OCI-LY7 (cell line): ENCODE results near the gene CASK.

Experiments
- EZH2phosphoT487 ChIP-seq: fragments of 200-600 bp; sonication (generic); IDR thresholded peaks from 2 replicates; pipeline ENCODE4 v1.6.1; 2018; ENCODE audit warnings: low read depth, borderline replicate concordance, mild to moderate bottlenecking, mixed run types, antibody characterized with exemption, low read length, moderate library complexity, mixed read lengths
- TF ChIP-seq, protein P1 (sequence below): fragments of 200-600 bp; sonication (generic); conservative IDR thresholded peaks from 2 replicates; pipeline ENCODE4 v1.5.1; 2014; ENCODE audit warnings: mild to moderate bottlenecking, antibody characterized with exemption, low read length, moderate library complexity, mixed read lengths

DNA sequence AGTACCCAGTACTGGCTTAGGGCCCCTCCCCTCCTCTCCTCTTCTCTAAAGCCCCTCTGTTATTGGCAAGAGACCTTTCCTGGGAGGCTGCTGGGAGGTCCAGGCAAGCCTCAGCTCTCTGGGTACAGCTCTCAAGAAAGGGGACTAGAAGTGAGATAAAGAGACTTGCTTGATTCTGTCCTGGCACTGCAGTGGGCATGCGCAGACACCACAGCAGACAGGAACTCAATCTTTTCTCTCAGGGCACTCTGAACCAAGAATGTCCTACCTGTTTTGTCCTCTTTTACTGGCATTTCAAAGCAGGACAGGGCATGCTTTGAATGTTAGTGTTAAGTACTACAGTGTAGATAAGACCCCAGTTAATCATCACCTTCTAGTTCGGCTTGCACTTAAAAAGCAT lies 401.3 kb downstream of the CASK start:
- TF ChIP-seq, protein P1, sequence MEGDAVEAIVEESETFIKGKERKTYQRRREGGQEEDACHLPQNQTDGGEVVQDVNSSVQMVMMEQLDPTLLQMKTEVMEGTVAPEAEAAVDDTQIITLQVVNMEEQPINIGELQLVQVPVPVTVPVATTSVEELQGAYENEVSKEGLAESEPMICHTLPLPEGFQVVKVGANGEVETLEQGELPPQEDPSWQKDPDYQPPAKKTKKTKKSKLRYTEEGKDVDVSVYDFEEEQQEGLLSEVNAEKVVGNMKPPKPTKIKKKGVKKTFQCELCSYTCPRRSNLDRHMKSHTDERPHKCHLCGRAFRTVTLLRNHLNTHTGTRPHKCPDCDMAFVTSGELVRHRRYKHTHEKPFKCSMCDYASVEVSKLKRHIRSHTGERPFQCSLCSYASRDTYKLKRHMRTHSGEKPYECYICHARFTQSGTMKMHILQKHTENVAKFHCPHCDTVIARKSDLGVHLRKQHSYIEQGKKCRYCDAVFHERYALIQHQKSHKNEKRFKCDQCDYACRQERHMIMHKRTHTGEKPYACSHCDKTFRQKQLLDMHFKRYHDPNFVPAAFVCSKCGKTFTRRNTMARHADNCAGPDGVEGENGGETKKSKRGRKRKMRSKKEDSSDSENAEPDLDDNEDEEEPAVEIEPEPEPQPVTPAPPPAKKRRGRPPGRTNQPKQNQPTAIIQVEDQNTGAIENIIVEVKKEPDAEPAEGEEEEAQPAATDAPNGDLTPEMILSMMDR = no peak
- no peak for TF ChIP-seq EZH2phosphoT487
